Heart right ventricle (tissue), 16 donors: Measurements from ENCODE around the gene ZNF665. TPM values are rescaled to one million over a fixed set of nuclear protein-coding genes. Genes with fewer than 3 reads are reported as not detected.
"Not testable (repeated sequence)": the region's sequence is repeated elsewhere in the genome, so short reads cannot be mapped to it uniquely, and the experiment has no call there.

Source experiments
- ATAC-seq, 8 donors: fragments of 200-7000 bp; cut with Tn5 transposase; one replicate each; pipeline ENCODE4 v1.9.1; 2020; ENCODE audit warnings: mild to moderate bottlenecking in 8 of 8, moderate library complexity in 8 of 8, moderate number of reproducible peaks in 1 of 8
- DNase-seq, 2 donors: peaks; one replicate each; pipeline ENCODE4 v3.0.0-alpha.2; 2020
- H3K27ac ChIP-seq, 10 donors: fragments of 200-600 bp; sonication (generic) in 2 of 10; one replicate each; pipeline versions ENCODE4 v1.5.0 to v1.8.0; 2020 to 2022; ENCODE audit warnings: mild to moderate bottlenecking in 3 of 10
- H3K27me3 ChIP-seq, 7 donors: fragments of 200-600 bp; one replicate each; pipeline ENCODE4 v1.8.0; 2021 to 2022; ENCODE audit warnings: mild to moderate bottlenecking in 2 of 7
- H3K36me3 ChIP-seq, 9 donors: fragments of 200-600 bp; sonication (generic) in 1 of 9; one replicate each; pipeline versions ENCODE4 v1.5.0 to v1.8.0; 2020 to 2022; ENCODE audit warnings: mild to moderate bottlenecking in 2 of 9
- H3K4me1 ChIP-seq, 9 donors: fragments of 200-600 bp; sonication (generic) in 1 of 9; one replicate each; pipeline versions ENCODE4 v1.5.0 to v1.8.0; 2020 to 2022; ENCODE audit warnings: mild to moderate bottlenecking in 4 of 9
- H3K4me3 ChIP-seq, 10 donors: fragments of 200-600 bp; sonication (generic) in 2 of 10; one replicate each; pipeline versions ENCODE4 v1.5.0 to v1.8.0; 2020 to 2022; ENCODE audit warnings: mild to moderate bottlenecking in 7 of 10, moderate library complexity in 2 of 10
- H3K9me3 ChIP-seq, 11 donors: fragments of 200-600 bp in 10 of 11; sonication (generic) in 2 of 11; one replicate each; pipeline versions ENCODE4 v1.5.0 to v1.8.0; 2013 to 2022; ENCODE audit warnings: mild to moderate bottlenecking in 2 of 11, control low read depth in 1 of 11, moderate library complexity in 1 of 11
- CTCF ChIP-seq, 9 donors: fragments of 200-600 bp; sonication (generic) in 2 of 9; IDR thresholded peaks; one replicate each; pipeline versions ENCODE4 v1.5.0 to v1.8.0; 2021 to 2022; ENCODE audit warnings: antibody characterized with exemption in 9 of 9, mild to moderate bottlenecking in 5 of 9, moderate library complexity in 1 of 9
- WGBS, 2 donors: extraction: QIAGEN DNeasy Blood & Tissue Kit; methylation state at CpG; one replicate each; pipeline ENCODE4 v1.1.7; 2013; ENCODE audit warnings: inconsistent platforms in 1 of 2; 5-methylcytosine and 5-hydroxymethylcytosine counted together
- intact Hi-C, 10 donors: fragments of 100-400 bp; cut with DNase I; formaldehyde crosslinking; loops; one replicate each; pipeline versions ENCODE4 v1.11.1 to v1.14.2; 2022
- polyA plus RNA-seq, 2 donors: library from polyadenylated mRNA; stranded (reverse); fragments of 200-250 nt; gene quantifications; one replicate each; pipeline ENCODE4 v1.2.3, GENCODE V29; 2013
- total RNA-seq, 10 donors: library from RNA; stranded (reverse); fragmentation: NEBNext Ultra II Directional in 3 of 10; extraction: Animal tissue kit (Norgen Biotek cat#: 25700) in 3 of 10; gene quantifications; one replicate each; pipeline versions ENCODE4 v1.2.1 to v1.2.4, GENCODE V29; 2021 to 2023
- donor health status: Arrhythmogenic right ventricular cardiomyopathy.
- donor health status: ischemic (EF 13 %, LVEDD 7.1; RV severe dilation, severe dysfunction).
- donor health status: healthy with polysubstance abuse.
- donor health status: DM: no; HTN: yes; CAD: no.
- donor health status: DM: no; HTN: no; CAD: no.
- donor health status: ischemic (EF 25% LVEDD 6.9; RV normal size, moderate dysfunction).
- donor health status: ischemic (EF 25% LVEDD 5.7; RV mildly dilated, moderate dysfunction).
- donor health status: healthy.
- donor health status: DM: yes; HTN: yes; CAD: no.
- donor health status: Ischemic cardiomyopathy.
- donor health status: ischemic (EF 35%, LVEDD 5.7; RV mildly dilated, moderate dysfunction).
- donor health status: nonischemic (EF 11% LVEDD 7.7; RV severe dilation, severe dysfunction).
- donor health status: DM: yes; HTN: yes; CAD: no.
- donor health status: PGD.
- donor health status: ischemic (EF 29% LVEDD 5.4; RV normal size, mild dysfunction).
- donor health status: nonischemic (EF 23%, LVEDD 6.1; RV moderate dilation, normal function).

Gene ZNF665
- total and polyA plus RNA-seq, 12 donors: 0.75 to 3.3 (median 1.3) TPM

GRCh38 chr19:53193535-53194222 lies 521 bp upstream of the ZNF665 start:
- intact Hi-C loops: loop anchor here in 9 of 10 donors (5.0 to 10.0 kb wide), 12 partner anchors 61 to 551 kb away; partner anchors contain the start of genes ZNF765 (in 3 of the 9), VN1R2 (in 1 of the 9), ZNF525 (in 1 of the 9) and ZNF677 (in 1 of the 9)

GRCh38 chr19:53190253-53190652 lies 2.9 kb downstream of the ZNF665 start:
- intact Hi-C loops: loop anchor here in 9 of 10 donors (5.0 to 10.0 kb wide), 12 partner anchors 65 to 555 kb away; partner anchors contain the start of genes ZNF765 (in 3 of the 9), VN1R2 (in 1 of the 9), ZNF525 (in 1 of the 9) and ZNF677 (in 1 of the 9)
- TF ChIP-seq CTCF (IDR thresholded peaks at IDR 0.05): no peak
- 78 to 88% methylated on average over 3 of the region's 3 CpGs for WGBS, 2 donors

More at GRCh38 chr19:53193535-53194222, 521 bp upstream of the ZNF665 start:
- peak in 1 of 9 donors; percentile 10 for TF ChIP-seq CTCF (IDR thresholded peaks at IDR 0.05)
- Histone ChIP-seq H3K9me3 (peaks cover 0 to 18% (median 0%) of the 10 kb centered on the region in 11 donors), H3K27me3 (no peaks in the 10 kb centered on the region), H3K4me3 (peak overlapping the region in 9 of 10 donors; percentile 62 to 98 (median 83)), H3K4me1 (peaks cover 3 to 31% (median 14%) of the 10 kb centered on the region in 9 donors), H3K27ac (peak overlapping the region in 2 of 10 donors; percentile 70 to 90), H3K36me3 (peaks cover 0 to 17% (median 0%) of the 10 kb centered on the region in 9 donors)
- 57 to 58% methylated on average over 12 of the region's 12 CpGs for WGBS, 2 donors
- no peak for DNase-seq
- peak in 1 of 8 donors; percentile 19 for ATAC-seq

GRCh38 chr19:53189691-53190198 lies 3.4 kb downstream of the ZNF665 start:
- H3K27me3 ChIP-seq: not testable (repeated sequence)

More at GRCh38 chr19:53190253-53190652, 2.9 kb downstream of the ZNF665 start:
- ATAC-seq (no peak), DNase-seq (no peak)
- H3K27ac ChIP-seq: no peak overlapping the region
- H3K36me3 ChIP-seq: peaks cover 0 to 16% (median 0%) of the 10 kb centered on the region in 9 donors
- H3K4me3 ChIP-seq: no peak overlapping the region
- peaks cover 3 to 18% (median 9%) of the 10 kb centered on the region in 9 donors for H3K4me1 ChIP-seq
- peaks cover 0 to 3% (median 0%) of the 10 kb centered on the region in 11 donors for H3K9me3 ChIP-seq
- no peaks in the 10 kb centered on the region for H3K27me3 ChIP-seq

More at GRCh38 chr19:53189691-53190198, 3.4 kb downstream of the ZNF665 start:
- not testable (repeated sequence) for H3K4me3 ChIP-seq, ATAC-seq, H3K9me3 ChIP-seq, DNase-seq, H3K27ac ChIP-seq
- intact Hi-C loops: loop anchor here in 9 of 10 donors (5.0 to 10.0 kb wide), 12 partner anchors 65 to 555 kb away; partner anchors contain the start of genes ZNF765 (in 3 of the 9), VN1R2 (in 1 of the 9), ZNF525 (in 1 of the 9) and ZNF677 (in 1 of the 9)
- peaks cover 3 to 13% (median 9%) of the 10 kb centered on the region in 9 donors for H3K4me1 ChIP-seq
- peaks cover 0 to 16% (median 0%) of the 10 kb centered on the region in 9 donors for H3K36me3 ChIP-seq
- WGBS, 2 donors: 61 to 68% methylated on average over 12 of the region's 16 CpGs
- peak in 2 of 9 donors; percentile 1 to 16 for TF ChIP-seq CTCF (IDR thresholded peaks at IDR 0.05)
